WTC11 (cell line): Measurements from ENCODE around the gene DEDD2.

Source experiments
- CREM ChIP-seq: sonication (generic); formaldehyde crosslinking; IDR thresholded peaks from 2 replicates; pipeline ENCODE4 v1.8.1; 2022; ENCODE audit warnings: mild to moderate bottlenecking, missing genetic modification reagents, moderate library complexity
- IRF2 ChIP-seq: sonication (generic); formaldehyde crosslinking; IDR thresholded peaks from 2 replicates; pipeline ENCODE4 v1.8.0; 2022; ENCODE audit warnings: low read depth, missing genetic modification reagents, borderline replicate concordance
- NR2C2 ChIP-seq: sonication (generic); formaldehyde crosslinking; IDR thresholded peaks from 2 replicates; pipeline ENCODE4 v1.8.0; 2022; ENCODE audit warnings: mild to moderate bottlenecking, missing genetic modification reagents
- TP53 ChIP-seq: sonication (generic); formaldehyde crosslinking; IDR thresholded peaks from 2 replicates; pipeline ENCODE4 v1.8.1; 2023; ENCODE audit warnings: mild to moderate bottlenecking, missing genetic modification reagents
- TF ChIP-seq, protein P1 (sequence below): fragments of 200-600 bp; IDR thresholded peaks from 2 replicates; pipeline ENCODE4 v1.8.0; 2022; ENCODE audit warnings: antibody characterized with exemption

DNA sequence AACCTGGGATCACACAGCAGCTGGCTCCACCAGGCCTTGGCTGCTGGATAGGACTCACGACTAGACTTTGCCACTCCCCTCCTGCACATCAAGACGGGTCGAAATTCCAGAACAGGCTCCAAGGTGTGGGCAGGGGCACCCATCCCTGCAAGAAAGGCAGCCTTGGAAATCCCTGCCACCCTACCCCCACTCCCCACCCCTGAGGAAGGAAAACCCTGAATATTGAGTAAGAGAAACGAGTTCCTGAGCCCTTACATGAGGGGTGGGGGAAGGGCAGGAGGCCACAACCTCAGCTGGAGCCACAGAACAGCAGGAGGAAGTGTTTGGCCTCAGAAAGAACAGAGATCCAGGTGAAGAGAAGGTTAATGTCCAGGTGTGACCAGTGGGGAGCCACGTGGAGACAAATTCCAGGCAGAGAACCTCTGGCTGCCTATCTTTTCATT lies 20.1 kb downstream of the DEDD2 start:
- TF ChIP-seq NR2C2 (CRISPR knock-in tag) (no peak), IRF2 (no peak), CREM (no peak), TP53 (CRISPR knock-in tag) (no peak)
- TF ChIP-seq, protein P1, sequence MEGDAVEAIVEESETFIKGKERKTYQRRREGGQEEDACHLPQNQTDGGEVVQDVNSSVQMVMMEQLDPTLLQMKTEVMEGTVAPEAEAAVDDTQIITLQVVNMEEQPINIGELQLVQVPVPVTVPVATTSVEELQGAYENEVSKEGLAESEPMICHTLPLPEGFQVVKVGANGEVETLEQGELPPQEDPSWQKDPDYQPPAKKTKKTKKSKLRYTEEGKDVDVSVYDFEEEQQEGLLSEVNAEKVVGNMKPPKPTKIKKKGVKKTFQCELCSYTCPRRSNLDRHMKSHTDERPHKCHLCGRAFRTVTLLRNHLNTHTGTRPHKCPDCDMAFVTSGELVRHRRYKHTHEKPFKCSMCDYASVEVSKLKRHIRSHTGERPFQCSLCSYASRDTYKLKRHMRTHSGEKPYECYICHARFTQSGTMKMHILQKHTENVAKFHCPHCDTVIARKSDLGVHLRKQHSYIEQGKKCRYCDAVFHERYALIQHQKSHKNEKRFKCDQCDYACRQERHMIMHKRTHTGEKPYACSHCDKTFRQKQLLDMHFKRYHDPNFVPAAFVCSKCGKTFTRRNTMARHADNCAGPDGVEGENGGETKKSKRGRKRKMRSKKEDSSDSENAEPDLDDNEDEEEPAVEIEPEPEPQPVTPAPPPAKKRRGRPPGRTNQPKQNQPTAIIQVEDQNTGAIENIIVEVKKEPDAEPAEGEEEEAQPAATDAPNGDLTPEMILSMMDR: no peak
